ENCODE data around the gene SEC16B. TPM values are rescaled to one million over a fixed set of nuclear protein-coding genes. Genes with fewer than 3 reads are reported as not detected.

Gene SEC16B
- total and polyA plus RNA-seq, 9 of the 15 experiments (the other 6 are each of a cell fraction or from before 2014, with no cell fraction given): not detected

- TF ChIP-seq COPS2 (conservative IDR thresholded peaks at IDR 0.05): no peak
These were observed 48.3 kb downstream of the SEC16B start (continued) for GRCh38 chr1:177921590-177921989.

DNA sequence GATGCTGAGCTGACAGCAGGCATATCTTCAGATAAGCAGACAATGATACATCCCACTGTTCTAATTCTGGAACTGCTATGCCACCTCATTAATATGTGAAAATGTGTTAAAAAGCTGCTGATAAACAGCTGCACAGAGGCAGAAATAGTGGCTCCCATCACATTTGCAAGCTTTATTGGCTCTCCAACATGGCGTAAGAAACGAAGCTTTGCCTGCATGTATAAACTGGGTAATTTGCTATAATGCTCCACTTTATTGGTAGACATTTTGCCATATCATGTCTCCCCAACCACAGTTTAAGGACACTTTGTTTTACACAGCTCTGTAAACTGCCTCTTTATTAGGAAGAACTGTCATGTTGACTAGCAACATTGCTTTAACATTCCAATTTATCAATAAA lies 49.8 kb downstream of the SEC16B start:
- ChIA-PET CTCF (ENCODE audit: low intra/inter-chr PET ratio) (no interaction called here), POLR2A (interaction anchor here (0.9 kb wide), 1 partner anchor 10 kb away, joined by 3 read pairs; no protein-coding TSS in a partner anchor)
- H4K20me1 ChIP-seq (replicated peaks; ENCODE audit: control insufficient read depth, insufficient read depth, low read length): no peaks in the 10 kb centered on the region
- no peak for TF ChIP-seq SREBF1 (IDR thresholded peaks at IDR 0.05; ENCODE audit: borderline replicate concordance, low read depth, low read length)
- no peaks in the 10 kb centered on the region for H3K79me2 ChIP-seq (ENCODE audit: control insufficient read depth, insufficient read depth, low read length)
- no peak overlapping the region for H3K9ac ChIP-seq (ENCODE audit: insufficient read depth in 1 of 2, low read depth in 2 of 2, low read length in 2 of 2)
- 0% methylated on average over 2 of the region's 2 CpGs for WGBS (ENCODE audit: insufficient coverage, low coverage, missing lambda C conversion rate)
- no peaks in the 10 kb centered on the region for H3K36me3 ChIP-seq (ENCODE audit: control insufficient read depth, insufficient read depth, low read length)
- no peak for DNase-seq (ENCODE audit: extremely low read depth in 1 of 4, low spot score in 3 of 4)
- H2AFZ ChIP-seq (ENCODE audit: low read depth, low read length): no peak overlapping the region
- ATAC-seq: no peak
- no peak overlapping the region for H3K4me3 ChIP-seq
- H3K27me3 ChIP-seq (ENCODE audit: control insufficient read depth in 2 of 2, insufficient read depth in 2 of 2, low read length in 2 of 2): no peaks in the 10 kb centered on the region
- no peak overlapping the region for H3K4me2 ChIP-seq (ENCODE audit: insufficient read depth, low read length)
- intact Hi-C loops (cut with micrococcal nuclease) (no loop called here), in situ Hi-C loops (cut with MboI) (no loop called here)
- H3K9me1 ChIP-seq (ENCODE audit: control insufficient read depth, insufficient read depth, low read length): no peaks in the 10 kb centered on the region
- no peaks in the 10 kb centered on the region for H3K4me1 ChIP-seq (replicated peaks in 1 of 2; ENCODE audit: control insufficient read depth in 2 of 2, insufficient read depth in 2 of 2, low read length in 2 of 2)
- H3K9me3 ChIP-seq (replicated peaks; ENCODE audit: control insufficient read depth, insufficient read depth, low read depth, low read length): no peaks in the 10 kb centered on the region
- no TSS peak for BruUV-seq (replicated peaks)
- no peak overlapping the region for H3K27ac ChIP-seq (ENCODE audit: extremely low read depth, low read depth, low read length)
- no peak for FAIRE-seq

DNA sequence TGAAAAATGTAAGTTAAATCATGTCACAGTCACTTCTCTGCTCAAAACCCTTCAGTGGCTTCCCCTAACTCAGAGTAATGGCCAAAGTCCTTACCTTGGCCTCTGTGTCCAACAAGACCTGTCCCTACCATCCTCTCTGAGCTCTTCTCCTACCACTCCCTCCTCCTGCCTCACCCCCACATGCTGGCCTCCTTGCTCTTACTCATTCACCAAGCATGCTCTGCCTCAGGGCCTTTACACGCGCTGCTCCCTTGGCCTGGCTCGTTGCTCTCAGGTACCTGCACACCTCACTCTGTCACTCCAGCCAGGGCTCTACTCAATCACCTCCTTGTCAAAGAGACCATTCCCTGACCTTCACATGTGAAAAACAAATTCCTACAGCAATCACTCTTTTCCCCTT lies 54.2 kb downstream of the SEC16B start:
- H4K20me1 ChIP-seq (replicated peaks; ENCODE audit: control insufficient read depth, insufficient read depth, low read length): no peaks in the 10 kb centered on the region
- in situ Hi-C loops (cut with MboI): no loop called here
- DNase-seq (ENCODE audit: extremely low read depth in 1 of 4, low spot score in 3 of 4): no peak
- 0% methylated on average over 3 of the region's 3 CpGs for WGBS (ENCODE audit: insufficient coverage, low coverage, missing lambda C conversion rate)
- no peaks in the 10 kb centered on the region for H3K27me3 ChIP-seq (ENCODE audit: control insufficient read depth in 2 of 2, insufficient read depth in 2 of 2, low read length in 2 of 2)
- no peak overlapping the region for H2AFZ ChIP-seq (ENCODE audit: low read depth, low read length)
- H3K4me3 ChIP-seq: no peak overlapping the region
- no TSS peak for BruUV-seq (replicated peaks)
- H3K4me2 ChIP-seq (ENCODE audit: insufficient read depth, low read length): no peak overlapping the region
- no peaks in the 10 kb centered on the region for H3K9me1 ChIP-seq (ENCODE audit: control insufficient read depth, insufficient read depth, low read length)
- no peak for FAIRE-seq
- intact Hi-C loops (cut with micrococcal nuclease): no loop called here
- TF ChIP-seq ETV6 (IDR thresholded peaks at IDR 0.05; ENCODE audit: borderline replicate concordance in 1 of 2, low read depth in 2 of 2, low read length in 1 of 2): no peak
- TF ChIP-seq ETV6 (CRISPR knock-in tag; IDR thresholded peaks at IDR 0.05; ENCODE audit: borderline replicate concordance): no peak
- no peak for TF ChIP-seq ZNF146 (CRISPR knock-in tag; IDR thresholded peaks at IDR 0.05; ENCODE audit: unreplicated experiment)
- TF ChIP-seq SNIP1 (IDR thresholded peaks at IDR 0.05; ENCODE audit: low read depth): no peak
- TF ChIP-seq HSF4 (CRISPR knock-in tag; IDR thresholded peaks at IDR 0.05; ENCODE audit: borderline replicate concordance): no peak
- TF ChIP-seq ZBTB26 (CRISPR knock-in tag; IDR thresholded peaks at IDR 0.05): no peak
- no peak for TF ChIP-seq KLF6 (CRISPR knock-in tag; IDR thresholded peaks at IDR 0.05; ENCODE audit: borderline replicate concordance)
- no peak for TF ChIP-seq SIRT6 (IDR thresholded peaks at IDR 0.05; ENCODE audit: low read depth, low read length)
- TF ChIP-seq, protein P1, sequence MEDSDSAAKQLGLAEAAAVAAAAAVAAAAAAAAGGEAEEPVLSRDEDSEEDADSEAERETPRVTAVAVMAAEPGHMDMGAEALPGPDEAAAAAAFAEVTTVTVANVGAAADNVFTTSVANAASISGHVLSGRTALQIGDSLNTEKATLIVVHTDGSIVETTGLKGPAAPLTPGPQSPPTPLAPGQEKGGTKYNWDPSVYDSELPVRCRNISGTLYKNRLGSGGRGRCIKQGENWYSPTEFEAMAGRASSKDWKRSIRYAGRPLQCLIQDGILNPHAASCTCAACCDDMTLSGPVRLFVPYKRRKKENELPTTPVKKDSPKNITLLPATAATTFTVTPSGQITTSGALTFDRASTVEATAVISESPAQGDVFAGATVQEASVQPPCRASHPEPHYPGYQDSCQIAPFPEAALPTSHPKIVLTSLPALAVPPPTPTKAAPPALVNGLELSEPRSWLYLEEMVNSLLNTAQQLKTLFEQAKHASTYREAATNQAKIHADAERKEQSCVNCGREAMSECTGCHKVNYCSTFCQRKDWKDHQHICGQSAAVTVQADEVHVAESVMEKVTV (CRISPR knock-in tag; IDR thresholded peaks at IDR 0.05): no peak
- no peak for TF ChIP-seq MAX (CRISPR knock-in tag; IDR thresholded peaks at IDR 0.05)
- no peaks in the 10 kb centered on the region for H3K4me1 ChIP-seq (replicated peaks in 1 of 2; ENCODE audit: control insufficient read depth in 2 of 2, insufficient read depth in 2 of 2, low read length in 2 of 2)
- H3K9ac ChIP-seq (ENCODE audit: insufficient read depth in 1 of 2, low read depth in 2 of 2, low read length in 2 of 2): no peak overlapping the region
- H3K27ac ChIP-seq (ENCODE audit: extremely low read depth, low read depth, low read length): no peak overlapping the region
- POLR2A ChIA-PET: no interaction called here
- H3K36me3 ChIP-seq (ENCODE audit: control insufficient read depth, insufficient read depth, low read length): no peaks in the 10 kb centered on the region
- CTCF ChIA-PET (ENCODE audit: low intra/inter-chr PET ratio): no interaction called here
- no peak for ATAC-seq
- no peaks in the 10 kb centered on the region for H3K79me2 ChIP-seq (ENCODE audit: control insufficient read depth, insufficient read depth, low read length)
- peaks cover 2% of the 10 kb centered on the region; the same call in 1 of the 2 replicates for H3K9me3 ChIP-seq (replicated peaks; ENCODE audit: control insufficient read depth, insufficient read depth, low read depth, low read length)

Data from K562 (cell line).